HepG2 (cell line): ENCODE measurements around the gene SLC22A23. TPM values are rescaled to one million over a fixed set of nuclear protein-coding genes. Genes with fewer than 3 reads are reported as not detected.

Experiments used
- ATAC-seq: fragments of 200-7000 bp; cut with Tn5 transposase; 3 replicates; pipeline ENCODE4 v1.9.1; 2020; ENCODE audit warnings: mild to moderate bottlenecking, moderate library complexity
- BruUV-seq: library from RNA; stranded (reverse); fragments of 400-500 nt; replicated peaks from 2 replicates; lab custom pipeline; 2021; lab: Mats Ljungman, UMichigan
- CTCF ChIA-PET: fragments of 300-600 bp; formaldehyde crosslinking; extraction: SDS; loops from one replicate; lab custom pipeline; 2021; ENCODE audit warnings: low total read pairs, inconsistent platforms, low intra/inter-chr PET ratio; lab: Yijun Ruan, JAX
- POLR2A ChIA-PET: fragments of 350-600 bp; sonication (Branson Sonifier 250); formaldehyde crosslinking; loops from one replicate; lab custom pipeline; 2020; ENCODE audit warnings: antibody characterized with exemption, inconsistent platforms; lab: Yijun Ruan, JAX
- DNase-seq: peaks from one replicate; pipeline ENCODE4 v3.0.0-alpha.2; 2015; ENCODE audit warnings: low spot score
- FAIRE-seq: peaks from 3 replicates; lab custom pipeline; 2011; peaks lifted over from hg19 to GRCh38; lab: Jason Lieb, UNC
- H2AFZ ChIP-seq: one replicate; pipeline ENCODE4 v1.6.1; 2011; ENCODE audit warnings: low read length, inconsistent platforms
- H3K27ac ChIP-seq: fragments of 300-600 bp; 3 replicates; pipeline ENCODE4 v1.8.0; 2011; ENCODE audit warnings: mixed run types, mild to moderate bottlenecking, mixed read lengths, low read length, inconsistent platforms; ENCODE audit not compliant: insufficient read depth; ENCODE audit errors: extremely low read length
- H3K27me3 ChIP-seq, 2 experiments: fragments of 200-600 bp in 1 of 2; 2 replicates in 1 of 2; 3 replicates in 1 of 2; pipeline versions ENCODE4 v1.6.0 to v1.8.0; 2011; ENCODE audit warnings: low read length in 2 of 2, mild to moderate bottlenecking in 2 of 2, moderate library complexity in 2 of 2, inconsistent platforms in 1 of 2; ENCODE audit not compliant: insufficient read depth in 2 of 2, control insufficient read depth in 1 of 2
- H3K36me3 ChIP-seq, 2 experiments: fragments of 200-600 bp in 1 of 2; replicated peaks in 1 of 2; 2 replicates in 1 of 2; 3 replicates in 1 of 2; pipeline versions ENCODE4 v1.5.1 to v1.8.0; 2011; ENCODE audit warnings: low read length in 2 of 2, inconsistent platforms in 1 of 2; ENCODE audit not compliant: insufficient read depth in 2 of 2, control insufficient read depth in 1 of 2
- H3K4me1 ChIP-seq: 2 replicates; pipeline ENCODE4 v1.5.1; 2012; ENCODE audit warnings: low read length, inconsistent platforms; ENCODE audit not compliant: insufficient read depth
- H3K4me2 ChIP-seq: 2 replicates; pipeline ENCODE4 v1.6.0; 2011; ENCODE audit warnings: low read depth, low read length, inconsistent platforms
- H3K4me3 ChIP-seq, 3 experiments: fragments of 200-600 bp in 1 of 3; sonication (generic), shearing (Covaris generic) in 1 of 3; replicated peaks in 1 of 3; 2 replicates each; pipeline ENCODE4 v1.5.1; 2011 to 2016; ENCODE audit warnings: low read length in 3 of 3, inconsistent platforms in 2 of 3, low read depth in 2 of 3, mild to moderate bottlenecking in 2 of 3, control low read depth in 1 of 3, mixed read lengths in 1 of 3; ENCODE audit not compliant: insufficient read depth in 1 of 3
- H3K79me2 ChIP-seq: one replicate; pipeline ENCODE4 v1.6.1; 2011; ENCODE audit warnings: low read length, inconsistent platforms; ENCODE audit not compliant: insufficient read depth
- H3K9ac ChIP-seq: 2 replicates; pipeline ENCODE4 v1.6.0; 2011; ENCODE audit warnings: mild to moderate bottlenecking, low read depth, low read length, inconsistent platforms; ENCODE audit not compliant: insufficient read depth
- H3K9me3 ChIP-seq: 2 replicates; pipeline ENCODE4 v1.5.1; 2012; ENCODE audit warnings: mild to moderate bottlenecking, low read length
- H4K20me1 ChIP-seq: 2 replicates; pipeline ENCODE4 v1.6.0; 2011; ENCODE audit warnings: inconsistent platforms, mild to moderate bottlenecking, low read length, moderate library complexity; ENCODE audit not compliant: insufficient read depth
- GLI4 ChIP-seq: sonication (generic); formaldehyde crosslinking; IDR thresholded peaks from 2 replicates; pipeline ENCODE4 v1.5.1; 2020; ENCODE audit warnings: missing genetic modification reagents, mild to moderate bottlenecking, moderate library complexity, borderline replicate concordance
- HDAC1 ChIP-seq: sonication (generic); formaldehyde crosslinking; IDR thresholded peaks from 2 replicates; pipeline ENCODE4 v1.5.1; 2020; ENCODE audit warnings: mild to moderate bottlenecking, missing genetic modification reagents
- KLF9 ChIP-seq: IDR thresholded peaks from 2 replicates; pipeline ENCODE4 v1.6.1; 2016; ENCODE audit warnings: low read depth
- MAFG ChIP-seq: sonication (generic); formaldehyde crosslinking; IDR thresholded peaks from 2 replicates; pipeline ENCODE4 v1.5.1; 2020; ENCODE audit warnings: mild to moderate bottlenecking, missing genetic modification reagents
- MED13 ChIP-seq: sonication (generic); formaldehyde crosslinking; IDR thresholded peaks from 2 replicates; pipeline ENCODE4 v1.5.0; 2020; ENCODE audit warnings: missing genetic modification reagents
- PCBP1 ChIP-seq: fragments of 200-400 bp; formaldehyde crosslinking; IDR thresholded peaks from 2 replicates; pipeline ENCODE4 v1.6.1; 2017; ENCODE audit warnings: mild to moderate bottlenecking, low read depth, low read length, borderline replicate concordance
- PHF8 ChIP-seq: sonication (generic); formaldehyde crosslinking; IDR thresholded peaks from 2 replicates; pipeline ENCODE4 v1.5.0; 2020; ENCODE audit warnings: missing genetic modification reagents
- SKI ChIP-seq: fragments of 450-650 bp; IDR thresholded peaks from one replicate; pipeline ENCODE4 v1.6.1; 2018; ENCODE audit warnings: mild to moderate bottlenecking; ENCODE audit not compliant: partially characterized antibody
- SP140L ChIP-seq: sonication (generic); formaldehyde crosslinking; IDR thresholded peaks from 2 replicates; pipeline ENCODE4 v1.4.0; 2020; ENCODE audit warnings: missing genetic modification reagents, borderline replicate concordance
- ZBTB3 ChIP-seq: sonication (generic); formaldehyde crosslinking; IDR thresholded peaks from 2 replicates; pipeline ENCODE4 v1.4.0; 2020; ENCODE audit warnings: low read depth, mild to moderate bottlenecking, moderate library complexity, missing genetic modification reagents, borderline replicate concordance
- ZFAT ChIP-seq: sonication (generic); formaldehyde crosslinking; conservative IDR thresholded peaks from 2 replicates; pipeline ENCODE4 v1.8.1; 2023; ENCODE audit warnings: missing genetic modification reagents, inconsistent platforms
- ZNF180 ChIP-seq: sonication (generic); formaldehyde crosslinking; IDR thresholded peaks from 2 replicates; pipeline ENCODE4 v1.4.0; 2020; ENCODE audit warnings: low read depth, missing genetic modification reagents, borderline replicate concordance
- ZNF205 ChIP-seq: IDR thresholded peaks from 2 replicates; pipeline ENCODE4 v1.6.1; 2018; ENCODE audit warnings: missing biosample characterization, missing genetic modification reagents
- ZNF350 ChIP-seq: sonication (generic); formaldehyde crosslinking; IDR thresholded peaks from 2 replicates; pipeline ENCODE4 v1.4.0; 2020; ENCODE audit warnings: mild to moderate bottlenecking, low read depth, missing genetic modification reagents, borderline replicate concordance
- WGBS: methylation state at CpG from one replicate; pipeline ENCODE4 v1.1.6; 2017; ENCODE audit warnings: low lambda C conversion rate; 5-methylcytosine and 5-hydroxymethylcytosine counted together
- in situ Hi-C: cut with HindIII; loops from 2 replicates; pipeline ENCODE4 v1.10.0; 2017; ENCODE audit warnings: low pct_unique_long_range_greater_than_20kb; ENCODE audit not compliant: extremely low pct_ligation_motif_present
- intact Hi-C: fragments of 100-400 bp; cut with micrococcal nuclease; formaldehyde crosslinking; loops from one replicate; pipeline ENCODE4 v1.10.0; 2022; ENCODE audit not compliant: unreplicated experiment
- polyA plus RNA-seq, 8 experiments: library from polyadenylated mRNA; depleted of rRNA in 3 of 8; stranded (reverse) in 7 of 8; unstranded in 1 of 8; fragments of >200 nt; fragmentation: Illumina TruSeq in 4 of 8; extraction: Trizol in 4 of 8; gene quantifications; 2 replicates each; pipeline versions ENCODE4 v1.2.1 to v1.2.3, GENCODE V29; 2011 to 2016; ENCODE audit warnings: low read depth in 4 of 8, missing spikeins in 1 of 8, mixed read lengths in 1 of 8; ENCODE audit not compliant: insufficient read depth in 1 of 8
- total RNA-seq, 5 experiments: library from RNA; depleted of rRNA; stranded (reverse); fragments of >200 nt; fragmentation: Illumina TruSeq; extraction: Trizol; gene quantifications; 2 replicates each; pipeline ENCODE4 v1.2.3, GENCODE V29; 2016; ENCODE audit warnings: low read depth in 1 of 5
- TF ChIP-seq, protein P1 (sequence below): sonication (generic); formaldehyde crosslinking; IDR thresholded peaks from 2 replicates; pipeline ENCODE4 v1.5.0; 2020; ENCODE audit warnings: missing genetic modification reagents, mild to moderate bottlenecking, borderline replicate concordance
- TF ChIP-seq, protein P2 (sequence below): sonication (generic); formaldehyde crosslinking; IDR thresholded peaks from 2 replicates; pipeline ENCODE4 v1.9.0; 2021; ENCODE audit warnings: mild to moderate bottlenecking, missing genetic modification reagents

SLC22A23 gene
- total and polyA plus RNA-seq, 2 of the 13 experiments (the other 11 are each of a cell fraction or from before 2014, with no cell fraction given) = 11.8 to 17.5 TPM

DNA sequence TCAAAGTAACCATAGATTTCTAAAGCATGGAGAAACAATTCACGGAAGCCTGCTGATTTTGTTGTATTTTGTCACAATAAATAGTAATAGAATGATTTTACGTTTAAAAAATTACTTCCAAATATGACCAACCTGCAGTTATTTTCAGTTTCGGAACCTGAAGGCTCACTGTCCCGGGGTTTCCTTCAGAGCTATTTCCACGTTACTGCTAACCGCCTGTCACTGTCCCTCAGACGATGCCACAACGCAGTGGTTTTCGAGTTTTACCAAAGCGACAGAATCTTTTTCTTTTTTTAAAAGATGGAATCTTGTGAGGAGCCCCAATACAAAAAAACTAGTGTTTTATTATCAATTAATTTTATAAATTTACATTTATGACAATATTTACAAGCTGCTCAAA, 157.6 kb downstream of the SLC22A23 start:
- no peaks in the 10 kb centered on the region for H3K79me2 ChIP-seq
- FAIRE-seq = no peak
- ATAC-seq = no peak
- peaks cover 31 to 64% of the 10 kb centered on the region in 2 experiments for H3K36me3 ChIP-seq
- no peak overlapping the region for H3K27ac ChIP-seq
- no peak for DNase-seq
- H3K9me3 ChIP-seq = no peaks in the 10 kb centered on the region
- in situ Hi-C loops (loop anchor here (25.0 kb wide), 1 partner anchor 688 kb away; no protein-coding TSS in a partner anchor), intact Hi-C loops (loop anchor here (5.0 kb wide), 1 partner anchor 153 kb away; no protein-coding TSS in a partner anchor)
- no peak overlapping the region for H3K4me3 ChIP-seq
- H3K4me2 ChIP-seq = no peak overlapping the region
- H2AFZ ChIP-seq = no peak overlapping the region
- CTCF ChIA-PET = no interaction called here
- BruUV-seq = no TSS peak
- POLR2A ChIA-PET = no interaction called here
- H3K4me1 ChIP-seq = peaks cover 11% of the 10 kb centered on the region
- H3K9ac ChIP-seq = no peak overlapping the region
- WGBS = 98% methylated on average over 10 of the region's 10 CpGs
- no peaks in the 10 kb centered on the region for H3K27me3 ChIP-seq
- no peaks in the 10 kb centered on the region for H4K20me1 ChIP-seq
- TF ChIP-seq MAFG (CRISPR knock-in tag) = no peak
- TF ChIP-seq KLF9 (CRISPR knock-in tag) = no peak
- TF ChIP-seq, protein P1, sequence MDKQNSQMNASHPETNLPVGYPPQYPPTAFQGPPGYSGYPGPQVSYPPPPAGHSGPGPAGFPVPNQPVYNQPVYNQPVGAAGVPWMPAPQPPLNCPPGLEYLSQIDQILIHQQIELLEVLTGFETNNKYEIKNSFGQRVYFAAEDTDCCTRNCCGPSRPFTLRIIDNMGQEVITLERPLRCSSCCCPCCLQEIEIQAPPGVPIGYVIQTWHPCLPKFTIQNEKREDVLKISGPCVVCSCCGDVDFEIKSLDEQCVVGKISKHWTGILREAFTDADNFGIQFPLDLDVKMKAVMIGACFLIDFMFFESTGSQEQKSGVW = no peak
- TF ChIP-seq HDAC1 (CRISPR knock-in tag) = no peak
- TF ChIP-seq PCBP1 = no peak
- TF ChIP-seq ZNF350 (CRISPR knock-in tag) = no peak
- no peak for TF ChIP-seq PHF8
- no peak for TF ChIP-seq MED13 (CRISPR knock-in tag)
- TF ChIP-seq, protein P2, sequence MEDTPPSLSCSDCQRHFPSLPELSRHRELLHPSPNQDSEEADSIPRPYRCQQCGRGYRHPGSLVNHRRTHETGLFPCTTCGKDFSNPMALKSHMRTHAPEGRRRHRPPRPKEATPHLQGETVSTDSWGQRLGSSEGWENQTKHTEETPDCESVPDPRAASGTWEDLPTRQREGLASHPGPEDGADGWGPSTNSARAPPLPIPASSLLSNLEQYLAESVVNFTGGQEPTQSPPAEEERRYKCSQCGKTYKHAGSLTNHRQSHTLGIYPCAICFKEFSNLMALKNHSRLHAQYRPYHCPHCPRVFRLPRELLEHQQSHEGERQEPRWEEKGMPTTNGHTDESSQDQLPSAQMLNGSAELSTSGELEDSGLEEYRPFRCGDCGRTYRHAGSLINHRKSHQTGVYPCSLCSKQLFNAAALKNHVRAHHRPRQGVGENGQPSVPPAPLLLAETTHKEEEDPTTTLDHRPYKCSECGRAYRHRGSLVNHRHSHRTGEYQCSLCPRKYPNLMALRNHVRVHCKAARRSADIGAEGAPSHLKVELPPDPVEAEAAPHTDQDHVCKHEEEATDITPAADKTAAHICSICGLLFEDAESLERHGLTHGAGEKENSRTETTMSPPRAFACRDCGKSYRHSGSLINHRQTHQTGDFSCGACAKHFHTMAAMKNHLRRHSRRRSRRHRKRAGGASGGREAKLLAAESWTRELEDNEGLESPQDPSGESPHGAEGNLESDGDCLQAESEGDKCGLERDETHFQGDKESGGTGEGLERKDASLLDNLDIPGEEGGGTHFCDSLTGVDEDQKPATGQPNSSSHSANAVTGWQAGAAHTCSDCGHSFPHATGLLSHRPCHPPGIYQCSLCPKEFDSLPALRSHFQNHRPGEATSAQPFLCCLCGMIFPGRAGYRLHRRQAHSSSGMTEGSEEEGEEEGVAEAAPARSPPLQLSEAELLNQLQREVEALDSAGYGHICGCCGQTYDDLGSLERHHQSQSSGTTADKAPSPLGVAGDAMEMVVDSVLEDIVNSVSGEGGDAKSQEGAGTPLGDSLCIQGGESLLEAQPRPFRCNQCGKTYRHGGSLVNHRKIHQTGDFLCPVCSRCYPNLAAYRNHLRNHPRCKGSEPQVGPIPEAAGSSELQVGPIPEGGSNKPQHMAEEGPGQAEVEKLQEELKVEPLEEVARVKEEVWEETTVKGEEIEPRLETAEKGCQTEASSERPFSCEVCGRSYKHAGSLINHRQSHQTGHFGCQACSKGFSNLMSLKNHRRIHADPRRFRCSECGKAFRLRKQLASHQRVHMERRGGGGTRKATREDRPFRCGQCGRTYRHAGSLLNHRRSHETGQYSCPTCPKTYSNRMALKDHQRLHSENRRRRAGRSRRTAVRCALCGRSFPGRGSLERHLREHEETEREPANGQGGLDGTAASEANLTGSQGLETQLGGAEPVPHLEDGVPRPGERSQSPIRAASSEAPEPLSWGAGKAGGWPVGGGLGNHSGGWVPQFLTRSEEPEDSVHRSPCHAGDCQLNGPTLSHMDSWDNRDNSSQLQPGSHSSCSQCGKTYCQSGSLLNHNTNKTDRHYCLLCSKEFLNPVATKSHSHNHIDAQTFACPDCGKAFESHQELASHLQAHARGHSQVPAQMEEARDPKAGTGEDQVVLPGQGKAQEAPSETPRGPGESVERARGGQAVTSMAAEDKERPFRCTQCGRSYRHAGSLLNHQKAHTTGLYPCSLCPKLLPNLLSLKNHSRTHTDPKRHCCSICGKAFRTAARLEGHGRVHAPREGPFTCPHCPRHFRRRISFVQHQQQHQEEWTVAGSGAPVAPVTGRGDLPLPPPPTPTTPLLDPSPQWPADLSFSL (CRISPR knock-in tag) = no peak
- no peak for TF ChIP-seq GLI4
- no peak for TF ChIP-seq SKI
- TF ChIP-seq ZBTB3 (CRISPR knock-in tag) = no peak
- TF ChIP-seq ZFAT (CRISPR knock-in tag) = no peak
- TF ChIP-seq ZNF205 (CRISPR knock-in tag) = no peak
- TF ChIP-seq ZNF180 (CRISPR knock-in tag) = no peak
- no peak for TF ChIP-seq SP140L (CRISPR knock-in tag)
